ENCODE results near the gene URB1. TPM values are rescaled to one million over a fixed set of nuclear protein-coding genes. Genes with fewer than 3 reads are reported as not detected.

Gene URB1
- total RNA-seq, 1 experiment from 2014 or later = 18.1 TPM

GRCh38 chr21:32367158-32367557 lies 25.7 kb downstream of the URB1 start:
- CTCF ChIA-PET = no interaction called here
- no TSS peak for BruUV-seq (replicated peaks)
- Histone ChIP-seq H3K27ac (ENCODE audit: low read length) (no peak overlapping the region), H3K27me3 (ENCODE audit: control insufficient read depth, insufficient read depth, low read length) (no peaks in the 10 kb centered on the region), H3K4me1 (ENCODE audit: control insufficient read depth, insufficient read depth, low read length) (no peaks in the 10 kb centered on the region), H3K36me3 (ENCODE audit: control insufficient read depth, insufficient read depth, low read length) (peaks cover 15% of the 10 kb centered on the region), H3K9me3 (ENCODE audit: control insufficient read depth, insufficient read depth, low read depth, low read length) (no peaks in the 10 kb centered on the region), H3K4me3 (ENCODE audit: low read depth in 2 of 2, low read length in 2 of 2) (no peak overlapping the region)
- DNase-seq (ENCODE audit: low read depth, low spot score) (no peak), ATAC-seq (no peak)
- TF ChIP-seq CTCF (IDR thresholded peaks at IDR 0.05) (no peak), REST (IDR thresholded peaks at IDR 0.05; ENCODE audit: insufficient read depth in 1 of 2, low read depth in 2 of 2, low read length in 1 of 2) (no peak), SIN3A (IDR thresholded peaks at IDR 0.05; ENCODE audit: borderline replicate concordance, insufficient read depth, low read depth, low read length) (no peak), POLR2AphosphoS5 (IDR thresholded peaks at IDR 0.05; ENCODE audit: low read depth, low read length) (no peak), TCF7L2 (IDR thresholded peaks at IDR 0.05; ENCODE audit: low read depth, low read length) (no peak)
- intact Hi-C loops (cut with micrococcal nuclease; ENCODE audit: unreplicated experiment) = no loop called here
- POLR2A ChIA-PET = interaction anchor here (0.5 kb wide), 1 partner anchor 271 kb away, joined by 5 read pairs; no protein-coding TSS in a partner anchor
- in situ Hi-C loops (cut with HindIII; ENCODE audit: low pct_unique_long_range_greater_than_20kb, low sequenced_read_pairs) = no loop called here

GRCh38 chr21:32366191-32366590 lies 26.6 kb downstream of the URB1 start:
- Histone ChIP-seq H3K4me3 (ENCODE audit: low read depth in 2 of 2, low read length in 2 of 2) (no peak overlapping the region), H3K9me3 (ENCODE audit: control insufficient read depth, insufficient read depth, low read depth, low read length) (no peaks in the 10 kb centered on the region), H3K4me1 (ENCODE audit: control insufficient read depth, insufficient read depth, low read length) (no peaks in the 10 kb centered on the region), H3K27ac (ENCODE audit: low read length) (no peak overlapping the region), H3K36me3 (ENCODE audit: control insufficient read depth, insufficient read depth, low read length) (peaks cover 10% of the 10 kb centered on the region), H3K27me3 (ENCODE audit: control insufficient read depth, insufficient read depth, low read length) (no peaks in the 10 kb centered on the region)
- DNase-seq (ENCODE audit: low read depth, low spot score) (no peak), ATAC-seq (no peak)
- intact Hi-C loops (cut with micrococcal nuclease; ENCODE audit: unreplicated experiment) = no loop called here
- TF ChIP-seq SIN3A (IDR thresholded peaks at IDR 0.05; ENCODE audit: borderline replicate concordance, insufficient read depth, low read depth, low read length) = no peak
- no peak for TF ChIP-seq POLR2AphosphoS5 (IDR thresholded peaks at IDR 0.05; ENCODE audit: low read depth, low read length)
- TF ChIP-seq CTCF (IDR thresholded peaks at IDR 0.05) = no peak
- TF ChIP-seq TCF7L2 (IDR thresholded peaks at IDR 0.05; ENCODE audit: low read depth, low read length) = no peak
- TF ChIP-seq REST (IDR thresholded peaks at IDR 0.05; ENCODE audit: insufficient read depth in 1 of 2, low read depth in 2 of 2, low read length in 1 of 2) = no peak
- no TSS peak for BruUV-seq (replicated peaks)
- POLR2A ChIA-PET = no interaction called here
- CTCF ChIA-PET = no interaction called here
- in situ Hi-C loops (cut with HindIII; ENCODE audit: low pct_unique_long_range_greater_than_20kb, low sequenced_read_pairs) = no loop called here
